Kidney epithelial cell (primary cell): ENCODE results near the gene HTRA3. TPM values are rescaled to one million over a fixed set of nuclear protein-coding genes. Genes with fewer than 3 reads are reported as not detected.

Experiments
- DNase-seq: peaks from one replicate; pipeline ENCODE4 v3.0.0-alpha.2; 2010; ENCODE audit warnings: low read depth
- H3K27me3 ChIP-seq: 2 replicates; pipeline ENCODE4 v1.6.0; 2011; ENCODE audit warnings: low read length; ENCODE audit not compliant: control insufficient read depth, insufficient read depth
- H3K36me3 ChIP-seq: 2 replicates; pipeline ENCODE4 v1.5.1; 2011; ENCODE audit warnings: low read length; ENCODE audit not compliant: control insufficient read depth, insufficient read depth
- H3K4me3 ChIP-seq: 2 replicates; pipeline ENCODE4 v1.5.1; 2011; ENCODE audit warnings: low read depth, mild to moderate bottlenecking, control low read depth, low read length
- total RNA-seq: library from RNA; depleted of rRNA; stranded (reverse); fragments of >200 nt; gene quantifications from 2 replicates; pipeline ENCODE4 v1.2.3, GENCODE V29; 2015
- TF ChIP-seq, protein P1 (sequence below): IDR thresholded peaks from 2 replicates; pipeline ENCODE4 v1.5.1; 2011; ENCODE audit warnings: mild to moderate bottlenecking, moderate library complexity, low read length, control low read depth, inconsistent platforms; ENCODE audit not compliant: insufficient read depth, poor library complexity, severe bottlenecking

HTRA3 gene
- total RNA-seq, 1 donor from 2014 or later, result 4.7 TPM

DNA sequence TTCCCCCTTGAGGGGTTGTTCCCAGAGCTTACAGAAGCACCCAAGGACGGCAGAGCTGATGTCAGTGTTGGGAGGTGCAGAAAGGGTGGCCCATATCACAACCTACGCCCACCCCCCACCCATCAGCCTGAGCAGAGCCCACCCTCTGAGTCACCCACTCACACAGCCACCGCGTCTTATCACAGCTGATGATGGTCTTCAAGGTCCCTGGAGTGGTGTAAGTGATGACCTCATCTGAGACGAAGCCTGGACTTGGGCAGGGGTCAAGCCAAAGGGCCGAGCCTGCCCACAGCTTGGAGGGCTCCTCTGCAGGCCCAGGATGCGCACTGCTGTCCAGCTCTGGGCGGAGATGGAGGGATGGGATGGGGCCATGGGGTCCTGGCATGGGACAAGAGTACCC is 3.0 kb upstream of the HTRA3 start:
- H3K27me3 ChIP-seq, result peaks cover 23% of the 10 kb centered on the region
- TF ChIP-seq, protein P1, sequence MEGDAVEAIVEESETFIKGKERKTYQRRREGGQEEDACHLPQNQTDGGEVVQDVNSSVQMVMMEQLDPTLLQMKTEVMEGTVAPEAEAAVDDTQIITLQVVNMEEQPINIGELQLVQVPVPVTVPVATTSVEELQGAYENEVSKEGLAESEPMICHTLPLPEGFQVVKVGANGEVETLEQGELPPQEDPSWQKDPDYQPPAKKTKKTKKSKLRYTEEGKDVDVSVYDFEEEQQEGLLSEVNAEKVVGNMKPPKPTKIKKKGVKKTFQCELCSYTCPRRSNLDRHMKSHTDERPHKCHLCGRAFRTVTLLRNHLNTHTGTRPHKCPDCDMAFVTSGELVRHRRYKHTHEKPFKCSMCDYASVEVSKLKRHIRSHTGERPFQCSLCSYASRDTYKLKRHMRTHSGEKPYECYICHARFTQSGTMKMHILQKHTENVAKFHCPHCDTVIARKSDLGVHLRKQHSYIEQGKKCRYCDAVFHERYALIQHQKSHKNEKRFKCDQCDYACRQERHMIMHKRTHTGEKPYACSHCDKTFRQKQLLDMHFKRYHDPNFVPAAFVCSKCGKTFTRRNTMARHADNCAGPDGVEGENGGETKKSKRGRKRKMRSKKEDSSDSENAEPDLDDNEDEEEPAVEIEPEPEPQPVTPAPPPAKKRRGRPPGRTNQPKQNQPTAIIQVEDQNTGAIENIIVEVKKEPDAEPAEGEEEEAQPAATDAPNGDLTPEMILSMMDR, result no peak
- no peak for DNase-seq
- H3K4me3 ChIP-seq, result no peak overlapping the region
- H3K36me3 ChIP-seq, result no peaks in the 10 kb centered on the region

DNA sequence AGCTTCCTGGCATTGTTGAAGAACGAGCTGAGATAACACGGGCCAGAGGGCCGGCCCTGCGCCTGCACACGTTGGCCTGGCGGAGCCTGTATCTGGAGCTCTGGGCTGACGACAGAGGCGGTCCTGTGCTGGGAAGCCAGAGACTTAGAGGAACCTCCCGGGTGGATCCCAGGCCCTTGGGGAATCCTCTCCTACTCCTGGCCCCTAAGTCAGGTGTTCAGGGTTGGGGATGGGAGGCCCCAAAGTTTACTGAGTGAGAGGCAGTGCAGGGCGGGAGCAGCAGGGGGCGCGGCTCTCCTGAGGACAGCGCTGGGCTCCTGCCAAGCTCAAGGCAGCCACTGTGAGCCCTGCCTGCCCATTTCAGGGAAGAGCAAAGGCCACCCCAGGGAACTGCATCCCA is 2.5 kb upstream of the HTRA3 start:
- TF ChIP-seq, protein P1, result peak; percentile 68
- no peak for DNase-seq

DNA sequence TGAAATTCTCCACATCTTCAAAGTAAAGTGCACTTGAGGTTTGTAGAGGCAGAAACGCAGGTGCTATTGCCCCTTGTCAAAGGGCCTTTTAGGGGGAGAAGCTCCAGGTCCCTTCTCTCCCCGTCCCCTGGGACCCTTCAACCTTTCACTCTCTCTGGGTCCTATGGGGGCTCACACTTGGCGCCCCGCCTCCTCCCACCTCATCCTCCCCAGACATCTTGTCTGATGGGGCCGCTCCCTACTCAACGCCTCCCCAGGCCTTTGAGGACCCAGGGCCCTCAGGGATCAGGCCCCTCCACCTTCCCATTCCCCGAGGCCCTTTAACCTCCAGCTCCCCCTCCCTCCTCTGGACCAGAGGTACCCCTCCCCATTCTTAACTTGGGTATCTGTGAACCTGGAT is 1.3 kb upstream of the HTRA3 start:
- no peak for DNase-seq
- Histone ChIP-seq H3K36me3 (no peaks in the 10 kb centered on the region), H3K27me3 (peaks cover 30% of the 10 kb centered on the region), H3K4me3 (no peak overlapping the region)
- TF ChIP-seq, protein P1, result no peak

More for the DNA sequence above, 2.5 kb upstream of the HTRA3 start:
- Histone ChIP-seq H3K4me3 (no peak overlapping the region), H3K27me3 (peaks cover 28% of the 10 kb centered on the region), H3K36me3 (no peaks in the 10 kb centered on the region)

DNA sequence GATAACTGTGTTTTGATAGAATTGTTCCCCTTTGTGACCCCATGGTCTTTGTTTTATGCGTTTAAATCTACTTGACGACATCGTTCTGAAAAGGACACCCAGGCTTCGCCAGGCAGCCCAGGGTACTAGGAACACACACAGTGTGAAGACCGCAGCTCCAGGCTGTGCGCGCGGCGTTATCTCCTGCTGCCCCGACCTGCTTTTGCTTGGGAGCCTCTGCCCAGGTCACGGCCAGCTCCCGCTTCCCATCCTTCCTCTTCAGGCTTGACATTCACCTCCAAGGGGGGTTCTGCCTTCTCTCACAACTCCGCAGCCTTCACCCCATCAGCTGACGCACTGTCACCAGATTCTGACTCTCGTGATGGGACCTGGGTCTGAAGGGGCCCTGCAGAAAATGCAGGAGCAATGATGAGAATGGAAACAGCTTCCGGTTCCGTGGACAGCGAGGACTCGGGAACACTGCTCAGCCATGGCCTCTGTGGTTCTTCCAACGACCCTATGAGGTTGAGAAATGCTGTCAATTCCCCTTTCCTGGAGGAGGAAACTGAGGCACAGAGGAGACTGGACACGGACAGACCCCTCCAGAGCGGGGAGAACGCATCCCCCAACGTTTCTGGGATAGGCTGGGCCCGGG is 536 bp upstream of the HTRA3 start:
- TF ChIP-seq, protein P1, result no peak
- Histone ChIP-seq H3K36me3 (no peaks in the 10 kb centered on the region), H3K4me3 (no peak overlapping the region), H3K27me3 (peaks cover 30% of the 10 kb centered on the region)
- DNase-seq, result no peak

DNA sequence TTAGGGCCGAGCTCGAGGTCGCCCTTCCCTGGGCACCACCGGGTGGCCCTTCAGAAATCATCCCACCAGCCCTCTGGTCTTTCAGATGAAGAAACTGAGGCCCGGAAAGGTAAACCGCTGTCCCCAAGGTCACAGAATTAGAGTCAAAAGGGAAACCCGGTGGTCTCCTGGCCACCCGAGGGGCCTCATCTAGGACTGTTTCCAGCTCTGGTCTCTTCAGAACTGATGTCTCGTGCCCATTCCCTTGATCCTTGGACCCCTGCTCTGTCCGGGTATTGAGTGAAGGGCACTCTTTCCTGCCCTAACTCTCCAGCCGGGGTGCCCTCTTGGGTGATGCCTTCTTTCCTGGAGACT is 841 bp downstream of the HTRA3 start:
- H3K4me3 ChIP-seq, result no peak overlapping the region
- TF ChIP-seq, protein P1, result no peak
- no peak for DNase-seq
- H3K27me3 ChIP-seq, result peaks cover 28% of the 10 kb centered on the region
- no peaks in the 10 kb centered on the region for H3K36me3 ChIP-seq

DNA sequence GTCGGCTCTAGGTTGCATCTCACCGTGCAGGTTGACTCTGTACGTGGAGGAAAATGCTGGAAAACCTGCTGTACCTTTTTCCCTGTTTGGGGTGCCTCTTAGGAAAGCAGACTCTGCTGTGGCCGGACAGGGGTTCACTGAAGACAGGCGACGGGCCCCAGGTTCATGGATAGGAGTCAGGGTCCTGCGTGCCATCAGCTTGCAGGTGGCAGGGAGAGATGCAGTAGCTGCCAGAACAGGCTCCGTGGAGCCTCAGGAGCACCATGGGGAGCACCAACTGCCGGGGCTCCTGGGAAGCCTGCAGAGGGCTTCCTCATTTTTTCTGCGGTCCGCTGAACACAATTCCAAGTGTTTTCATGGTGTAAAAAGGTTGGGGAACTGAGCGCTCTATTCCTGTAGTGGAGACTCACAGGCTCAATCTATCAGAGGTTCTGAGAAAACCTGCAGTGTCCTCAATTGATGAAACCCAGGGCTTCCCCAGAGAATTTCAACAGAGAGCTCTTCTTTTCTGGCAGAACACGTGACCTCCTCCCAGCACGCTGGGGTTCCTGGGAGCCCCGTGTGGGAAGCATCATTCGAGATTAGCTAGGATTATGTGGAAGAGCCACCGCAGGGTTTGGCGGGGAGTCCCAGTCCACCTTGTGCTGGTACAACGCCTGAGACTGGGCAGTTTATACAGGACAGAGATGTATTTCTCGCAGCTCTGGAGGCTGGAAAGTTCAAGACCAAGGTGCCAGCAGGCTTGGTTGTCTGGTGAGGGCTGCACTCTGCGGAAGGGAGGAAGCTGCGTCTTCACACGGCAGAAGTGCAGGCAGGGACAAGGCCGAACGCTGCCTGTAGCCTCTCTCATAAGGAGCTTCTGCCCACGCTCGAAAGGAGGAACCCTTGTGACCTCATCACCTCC is 1.6 kb downstream of the HTRA3 start:
- DNase-seq, result no peak
- TF ChIP-seq, protein P1, result no peak
- Histone ChIP-seq H3K36me3 (no peaks in the 10 kb centered on the region), H3K4me3 (no peak overlapping the region), H3K27me3 (peaks cover 26% of the 10 kb centered on the region)
